ENCODE results near the gene KCNIP1.

The KCNIP1 gene

DNA sequence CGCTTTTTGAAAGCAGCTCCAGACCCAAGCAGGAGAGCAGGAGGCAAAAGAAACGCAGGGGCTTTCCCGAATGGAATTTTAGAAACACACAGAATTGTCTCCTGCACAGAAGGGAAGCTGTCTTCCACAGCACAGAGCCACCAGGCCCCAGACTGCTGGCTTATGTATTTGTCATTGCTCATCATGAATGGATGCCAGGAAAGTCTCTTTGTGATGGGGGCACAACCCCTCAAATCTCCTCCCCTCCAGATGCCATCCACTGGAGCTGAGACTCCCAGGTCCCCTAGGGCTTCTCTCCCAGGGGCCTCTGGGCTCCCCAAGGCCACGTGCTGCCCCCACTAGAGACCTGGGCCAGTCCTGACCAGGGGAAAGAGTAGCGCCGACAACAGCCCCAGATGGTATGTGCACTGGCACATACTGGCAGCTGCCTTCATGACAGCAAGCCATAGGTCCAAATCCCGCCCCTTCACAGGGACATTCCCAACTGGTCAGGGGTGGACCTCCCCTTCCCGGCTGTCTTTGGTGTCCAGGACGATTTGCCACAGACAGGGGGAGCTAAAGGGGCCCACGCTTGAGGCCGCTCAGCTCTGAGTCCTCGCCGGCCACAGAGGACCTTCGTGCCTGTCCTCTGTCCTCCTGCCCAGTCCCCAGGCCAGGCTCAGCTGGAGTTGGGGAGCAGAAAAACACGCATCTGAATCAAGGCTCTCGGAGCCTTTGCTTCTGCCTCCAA lies 127.8 kb downstream of the KCNIP1 start:
- no peak for DNase-seq

DNA sequence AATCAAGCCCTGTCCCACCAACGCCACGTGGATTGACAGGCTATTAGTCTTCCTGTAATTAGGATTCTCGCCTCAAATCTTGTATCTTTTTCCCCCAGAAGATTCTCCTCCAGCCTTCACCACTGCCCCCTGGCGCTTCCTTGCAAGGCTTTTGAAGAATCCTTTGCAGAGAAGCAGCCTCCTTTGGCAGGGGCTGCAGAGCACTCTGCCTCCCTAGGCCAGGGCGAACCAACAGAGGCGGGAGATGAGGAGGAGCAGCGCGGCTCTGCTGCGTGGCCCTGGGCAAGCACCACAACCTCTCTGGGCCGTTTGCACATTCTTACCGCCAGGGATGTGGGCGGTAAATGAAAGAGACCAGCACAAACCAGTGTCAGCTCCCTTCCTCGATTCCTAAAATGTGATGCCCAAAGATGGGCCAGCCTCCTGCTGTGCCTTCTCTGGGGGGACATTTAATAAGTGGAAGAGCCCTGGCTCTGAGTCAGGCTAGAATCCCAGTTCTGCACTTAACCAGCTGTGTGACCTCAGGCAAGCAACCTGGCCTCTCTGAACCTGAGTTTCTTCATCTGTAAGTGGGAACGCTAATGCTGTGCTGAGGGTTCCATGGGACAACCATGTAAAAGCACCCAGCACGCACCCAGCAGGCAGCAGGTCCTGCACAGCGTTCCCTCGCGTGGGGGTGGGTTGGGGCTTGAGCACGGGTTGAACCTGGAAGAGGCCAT lies 128.6 kb downstream of the KCNIP1 start:
- no peak for DNase-seq

DNA sequence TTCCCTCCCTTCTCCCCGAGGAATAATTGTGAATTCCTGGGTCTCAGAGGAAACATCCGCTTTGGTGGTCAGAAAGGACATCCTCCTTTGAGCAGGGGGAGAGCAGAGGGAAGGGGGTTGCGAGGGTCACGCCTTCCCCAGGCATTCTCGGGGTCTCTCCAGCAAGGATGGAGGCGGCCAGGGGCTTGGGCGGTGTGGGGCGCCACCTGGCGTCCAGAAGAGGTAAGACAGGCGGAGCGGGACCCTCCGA lies 129.1 kb downstream of the KCNIP1 start:
- no peak for DNase-seq

DNA sequence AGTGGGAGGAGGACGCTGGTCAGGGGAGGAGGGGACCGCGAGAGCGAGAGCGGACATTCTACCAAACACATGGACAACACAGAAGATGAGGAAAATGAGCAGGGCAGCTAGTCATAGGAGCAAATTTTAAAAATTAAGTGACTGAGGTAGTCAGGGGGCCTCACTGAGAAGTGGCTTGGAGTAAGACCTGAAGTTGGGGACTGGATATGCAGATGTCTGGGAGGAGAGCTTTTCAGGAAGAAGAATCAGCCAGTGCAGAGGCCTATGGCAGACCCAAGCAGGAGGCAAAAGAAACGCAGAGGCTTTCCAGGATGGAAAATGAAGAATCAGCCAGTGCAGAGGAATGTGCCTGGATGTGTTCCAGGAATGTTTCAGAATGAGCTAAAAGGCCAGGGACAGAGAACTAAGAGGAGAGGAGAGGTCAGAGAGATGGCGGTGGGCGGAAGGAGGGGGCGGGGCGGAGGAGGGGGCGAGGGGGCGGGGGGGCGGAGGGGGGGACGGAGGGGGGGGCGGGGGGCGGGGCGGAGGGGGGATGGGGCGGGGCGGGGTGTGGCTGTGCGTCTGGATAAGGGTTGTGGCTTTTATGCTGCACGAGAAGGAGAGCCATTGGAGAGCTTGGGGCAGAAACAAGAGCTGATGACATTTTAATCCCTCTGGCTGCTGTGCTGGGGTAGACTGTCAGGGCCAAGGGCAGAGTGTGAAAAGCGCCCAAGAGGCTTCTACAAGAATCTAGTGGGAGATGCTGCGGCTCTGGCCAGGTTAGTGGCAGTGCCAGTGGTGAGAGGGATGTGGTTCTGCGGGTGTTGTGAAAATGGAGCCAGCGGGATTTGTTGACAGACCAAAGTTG lies 129.6 kb downstream of the KCNIP1 start:
- peak; percentile 68 for DNase-seq

DNA sequence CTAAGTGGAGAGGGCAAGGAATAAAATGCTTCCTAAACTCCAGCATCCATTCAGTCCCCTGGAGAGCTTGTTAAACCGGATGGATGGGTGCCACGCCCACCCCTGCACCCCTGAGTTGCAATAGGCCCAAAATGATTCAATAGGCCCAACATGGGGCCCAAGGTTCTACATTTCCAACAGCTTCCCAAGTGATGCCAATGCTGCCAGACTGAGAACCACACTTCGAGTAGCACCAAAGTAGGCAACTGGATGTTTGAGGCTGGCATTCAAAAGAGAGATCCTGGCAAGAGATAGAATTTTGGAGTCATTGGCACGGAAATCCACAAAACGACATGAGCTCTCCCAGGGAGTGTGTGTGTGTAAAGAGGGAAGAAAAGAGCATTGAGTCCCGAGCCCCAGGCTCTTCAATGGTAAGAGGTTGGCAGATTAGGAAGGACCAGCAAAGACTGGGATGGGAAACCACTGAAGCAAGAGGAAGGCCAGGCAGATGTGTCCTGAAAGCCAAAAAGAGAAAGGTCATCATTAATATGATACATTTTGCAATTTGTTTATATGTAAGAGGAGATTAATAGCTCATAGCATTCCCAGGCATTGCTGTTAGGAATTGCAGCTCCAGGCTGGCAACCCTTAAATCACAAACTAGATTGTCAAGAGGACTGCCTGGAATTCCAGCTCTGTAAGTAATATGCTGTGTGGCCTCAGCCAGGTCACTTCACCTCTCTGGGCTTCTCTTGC lies 130.6 kb downstream of the KCNIP1 start:
- no peak for DNase-seq

DNA sequence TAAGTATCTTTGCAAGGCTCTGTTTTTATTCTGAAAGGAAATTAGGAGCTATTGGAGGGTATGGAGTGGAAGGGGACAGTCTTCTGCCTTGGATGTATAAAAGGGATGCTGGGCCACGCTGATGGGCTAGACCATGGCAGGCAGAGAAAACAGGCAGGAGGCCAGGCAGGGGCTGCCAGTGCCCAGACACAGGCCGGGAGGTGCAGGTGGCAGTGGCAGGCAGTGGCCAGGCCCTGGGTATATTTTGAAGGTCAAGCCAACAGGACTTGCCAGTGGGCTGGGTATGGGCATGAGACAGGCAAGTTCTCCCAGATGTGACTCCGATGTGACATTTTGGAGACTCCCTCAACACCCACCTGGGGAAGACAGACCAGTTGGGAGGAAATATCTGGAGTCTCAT lies 131.9 kb downstream of the KCNIP1 start:
- no peak for DNase-seq

DNA sequence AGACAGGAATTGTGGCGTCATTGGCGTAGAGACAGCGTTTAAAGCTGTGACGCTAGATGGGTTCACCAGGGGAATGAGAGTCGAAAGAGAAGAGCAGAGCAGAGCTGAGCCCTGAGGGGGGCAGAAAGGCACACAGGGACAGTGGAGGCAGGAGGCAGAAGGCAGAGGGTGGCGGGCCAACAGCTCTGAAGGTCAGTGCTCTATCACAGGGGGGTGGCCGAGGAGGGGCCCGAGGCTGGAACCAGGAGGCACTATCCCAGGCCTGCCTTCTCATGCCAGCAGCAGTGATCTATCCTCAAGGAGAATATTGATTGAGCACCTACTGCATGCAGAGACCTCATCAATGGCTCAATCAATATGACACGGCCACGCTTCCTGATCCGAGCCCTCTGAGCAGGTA lies 132.4 kb downstream of the KCNIP1 start:
- no peak for DNase-seq

DNA sequence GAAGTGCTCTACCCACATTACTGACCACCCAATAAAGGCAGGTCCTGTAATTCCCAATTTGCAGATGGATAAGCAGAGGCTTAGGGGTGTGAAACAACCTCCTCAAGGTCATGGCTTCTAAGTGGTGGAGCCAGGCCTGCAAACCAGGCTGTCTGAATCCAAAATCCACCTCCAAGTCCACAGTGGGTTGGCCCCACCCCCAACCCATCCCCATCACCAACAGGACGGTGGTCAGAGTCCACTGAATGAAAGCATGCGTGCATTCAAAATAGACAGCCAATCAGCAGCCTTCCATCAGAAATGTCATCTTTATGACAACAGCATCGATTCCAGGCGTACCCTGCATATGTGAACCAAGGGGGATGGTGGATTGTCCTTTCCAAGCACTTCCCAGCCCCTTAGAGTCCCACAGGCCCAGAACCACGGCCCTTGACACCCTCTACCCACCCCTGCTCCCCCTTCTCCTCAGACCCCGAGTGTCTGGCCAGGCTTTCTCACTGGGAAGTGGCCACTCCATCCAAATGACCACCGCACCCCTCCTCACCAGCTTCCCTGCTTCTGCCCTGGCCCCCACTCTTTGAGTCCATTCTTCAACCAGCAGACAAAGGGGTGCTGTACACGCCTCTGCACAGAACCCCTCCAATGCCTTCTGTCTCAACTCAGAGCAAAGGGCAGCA lies 133.1 kb downstream of the KCNIP1 start:
- no peak for DNase-seq

DNA sequence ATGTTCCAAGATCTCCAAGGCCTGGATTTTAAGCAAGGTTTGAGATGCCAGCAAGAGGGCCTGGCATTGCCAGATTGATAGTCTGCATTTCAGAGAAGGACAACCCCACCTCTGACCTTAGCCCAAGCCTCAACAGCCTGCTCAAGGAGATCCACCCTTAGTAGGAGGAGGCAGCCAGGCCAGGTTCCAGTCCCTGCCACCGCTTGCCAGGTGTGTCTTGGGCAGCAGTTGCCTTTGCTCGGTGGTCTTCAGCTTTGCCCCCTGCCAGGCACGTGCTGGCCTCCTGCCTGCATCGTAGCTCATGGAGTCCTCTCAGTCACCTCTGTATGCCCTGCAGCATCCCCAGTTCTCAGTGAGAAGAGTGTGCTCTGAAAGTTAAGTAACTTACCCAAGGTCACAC lies 134.2 kb downstream of the KCNIP1 start:
- DNase-seq = no peak

DNA sequence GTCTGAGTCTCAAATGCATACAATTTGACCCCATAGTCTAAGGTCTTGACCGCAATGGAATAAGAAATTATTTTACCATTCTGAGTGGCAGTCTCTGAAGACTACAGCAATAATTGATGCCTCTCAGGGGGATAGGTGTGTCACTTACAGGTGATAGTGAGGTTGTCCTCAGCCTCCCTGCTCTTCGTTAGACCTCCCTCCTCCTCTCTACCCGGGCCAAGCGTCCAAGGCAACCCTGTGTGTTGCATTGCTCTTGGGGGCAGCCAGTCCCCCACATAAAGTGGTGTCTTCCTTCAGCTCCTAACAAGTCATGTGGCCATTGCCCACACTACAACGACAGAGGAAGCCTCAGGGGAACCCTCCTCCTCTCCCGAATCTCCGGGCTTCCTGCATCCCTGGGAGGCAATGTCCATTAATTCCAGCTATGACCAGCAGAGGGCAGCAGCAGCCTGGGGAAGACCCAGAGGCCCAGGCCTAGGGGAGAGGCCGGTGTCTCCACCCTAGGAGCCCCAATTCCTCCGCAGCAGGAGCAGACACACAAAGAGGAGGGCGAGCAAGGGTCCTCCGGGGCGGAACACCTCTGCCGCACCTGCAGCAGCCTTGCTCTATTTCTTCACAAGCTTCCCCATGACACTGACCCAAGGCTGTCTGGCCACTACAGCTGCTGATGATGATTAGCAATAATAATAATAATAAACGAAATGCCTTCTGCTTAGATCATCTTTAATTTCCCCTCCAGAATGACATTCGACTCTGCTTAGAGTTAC lies 134.8 kb downstream of the KCNIP1 start:
- peak; percentile 24 for DNase-seq

DNA sequence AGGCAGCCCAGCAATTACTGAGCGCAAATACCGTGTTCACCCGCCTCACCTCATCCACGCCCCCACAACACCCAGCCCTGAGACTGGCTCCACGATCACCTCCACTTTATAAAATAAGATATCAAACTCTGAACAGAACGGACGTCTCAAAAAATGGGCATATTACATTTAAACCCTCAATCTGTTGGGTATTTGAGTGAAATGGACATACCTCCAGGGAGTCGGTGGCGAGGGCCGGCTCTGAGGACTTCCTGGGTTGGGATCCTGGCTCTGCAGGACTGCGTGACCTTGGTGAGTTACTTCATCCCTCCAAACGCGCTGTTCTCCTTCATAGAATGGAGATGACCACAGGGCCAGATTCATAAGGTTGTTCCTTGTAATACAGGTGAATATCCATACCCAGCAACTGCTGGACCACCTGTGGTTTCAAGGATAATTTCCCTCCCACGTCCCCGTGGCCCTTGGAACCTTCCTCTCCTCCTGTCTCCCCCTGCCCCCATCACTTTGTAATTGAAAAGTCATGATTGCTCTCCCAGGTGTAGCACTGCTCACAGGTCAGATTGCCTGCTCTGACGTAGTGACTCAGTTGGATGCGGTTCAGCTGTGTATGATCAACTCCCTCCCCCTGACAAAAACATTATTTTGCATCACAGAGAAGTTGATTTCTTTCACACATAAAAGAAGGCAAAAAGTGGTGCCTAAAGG lies 135.6 kb downstream of the KCNIP1 start:
- DNase-seq = no peak

DNA sequence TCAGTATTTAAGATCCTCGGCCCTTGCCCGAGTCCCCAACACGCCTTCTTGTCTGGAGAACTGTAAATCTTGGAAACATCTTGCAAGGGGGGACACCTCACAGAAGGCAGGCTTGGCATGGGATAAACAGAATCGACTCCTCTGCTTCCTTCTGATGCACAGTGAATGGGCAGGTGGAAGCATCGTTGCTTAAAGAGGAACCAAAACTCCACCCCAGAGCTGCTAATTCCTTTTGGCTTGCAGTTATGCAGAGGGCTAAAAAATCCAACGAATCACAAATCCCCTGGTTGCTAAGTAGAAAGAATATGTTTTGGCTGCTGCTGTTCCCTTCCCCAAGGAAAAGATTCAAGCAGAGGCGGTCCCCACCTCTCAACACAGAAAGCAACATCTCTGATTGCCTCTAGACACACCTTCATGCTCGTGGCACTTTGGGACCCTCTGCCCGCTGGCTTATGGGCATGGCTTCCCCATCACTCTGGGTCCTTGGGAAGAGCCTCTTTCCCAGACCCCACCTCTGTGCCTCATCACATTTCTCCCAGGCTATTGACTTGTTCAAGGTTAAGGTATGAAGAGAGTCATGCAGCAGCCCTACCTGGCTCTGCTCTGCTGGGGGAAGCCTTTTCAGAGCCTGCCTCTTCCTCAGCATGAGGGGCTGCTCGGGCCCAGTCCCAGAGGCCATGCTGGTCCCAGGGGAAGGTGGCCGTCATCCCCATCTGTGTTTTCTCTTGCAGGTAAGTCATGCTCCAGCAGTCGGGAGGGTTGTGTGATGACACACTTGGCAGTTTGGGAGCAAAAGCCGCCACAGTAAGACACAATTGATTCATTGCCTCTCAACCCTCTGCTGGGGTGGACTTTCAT lies 137.1 kb downstream of the KCNIP1 start:
- DNase-seq = no peak

DNA sequence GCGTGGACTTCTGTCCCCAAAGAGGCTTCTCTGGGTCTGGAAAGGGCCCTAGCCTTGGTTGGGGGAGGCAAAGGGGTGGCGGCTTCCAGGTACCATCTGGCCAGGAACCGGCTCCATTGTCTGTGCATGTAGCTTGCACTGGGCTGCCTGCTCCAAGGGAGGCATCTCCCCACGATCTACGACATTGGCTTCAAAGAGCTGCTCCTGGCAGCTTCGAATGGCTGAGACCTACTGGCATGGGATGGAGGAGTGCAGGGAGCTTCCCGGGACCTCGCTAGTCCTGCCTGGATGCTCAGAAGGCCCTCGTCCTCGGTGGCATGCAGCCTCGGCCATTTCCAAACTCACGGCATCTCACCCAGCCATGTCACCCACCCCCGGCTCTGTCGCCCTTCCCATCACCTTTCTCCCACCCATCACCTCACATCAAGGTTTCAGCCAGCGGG lies 137.8 kb downstream of the KCNIP1 start:
- no peak for DNase-seq

DNA sequence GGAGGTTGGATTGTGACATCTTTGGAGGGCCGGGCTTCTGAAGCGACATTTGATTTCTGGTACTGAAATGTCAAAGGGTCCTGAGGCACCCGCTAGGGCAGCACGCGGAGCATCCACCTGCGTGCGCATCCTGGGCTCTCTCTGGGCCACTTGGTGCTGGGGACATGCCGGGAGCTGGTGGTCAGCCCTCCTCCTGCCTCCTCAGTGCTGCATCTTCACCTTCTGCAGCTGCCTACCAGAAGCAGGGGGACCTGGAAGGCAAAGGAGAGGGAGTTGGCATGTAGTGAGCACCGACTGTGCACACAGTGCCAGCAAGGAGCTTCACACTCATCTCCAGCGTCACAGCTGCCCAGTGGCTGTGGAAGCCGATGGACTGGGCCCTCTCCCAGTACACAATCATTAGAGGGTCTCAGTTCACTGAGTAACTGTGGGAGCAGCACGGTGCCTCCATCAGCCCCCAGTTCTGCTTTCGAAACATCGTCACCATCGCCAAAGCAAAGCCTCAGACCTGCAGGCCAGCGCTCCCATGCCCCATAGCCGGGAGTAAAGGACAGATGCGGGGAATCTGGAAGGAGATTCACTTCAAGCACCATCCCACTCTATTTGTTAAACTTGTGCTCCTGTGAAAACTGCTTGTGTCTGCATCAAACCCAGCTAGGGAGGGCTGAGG lies 138.4 kb downstream of the KCNIP1 start:
- no peak for DNase-seq

DNA sequence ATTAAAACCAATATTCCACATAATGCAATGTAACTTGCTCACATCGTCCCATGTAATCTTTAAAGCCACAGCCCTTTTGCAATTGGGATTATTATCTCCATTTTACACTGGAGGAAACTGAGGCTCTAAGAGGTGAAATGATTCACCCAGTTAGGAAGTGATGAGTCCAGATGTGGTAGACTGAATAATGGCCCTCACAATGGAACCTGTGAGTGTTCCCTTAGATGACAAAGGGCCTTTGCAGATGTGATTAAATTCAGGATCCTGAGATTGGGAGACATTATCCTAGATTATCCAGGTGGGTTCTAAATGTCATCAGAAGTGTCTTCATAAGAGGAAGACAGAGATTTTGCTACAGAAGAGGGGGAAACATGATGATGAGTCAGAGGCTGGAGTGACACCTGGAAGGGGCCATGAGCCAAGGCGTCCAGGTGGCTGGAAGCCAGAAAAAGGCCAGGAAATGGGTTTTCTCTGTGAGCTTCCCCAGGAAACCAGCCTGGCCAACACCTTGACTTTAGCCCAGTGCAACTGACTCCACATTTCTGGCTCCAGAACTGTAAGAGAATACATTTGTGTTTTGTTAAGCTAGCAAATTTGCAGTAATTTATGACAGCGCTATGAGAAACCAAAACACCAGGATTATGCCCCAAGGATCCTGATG lies 139.1 kb downstream of the KCNIP1 start:
- DNase-seq = no peak

DNA sequence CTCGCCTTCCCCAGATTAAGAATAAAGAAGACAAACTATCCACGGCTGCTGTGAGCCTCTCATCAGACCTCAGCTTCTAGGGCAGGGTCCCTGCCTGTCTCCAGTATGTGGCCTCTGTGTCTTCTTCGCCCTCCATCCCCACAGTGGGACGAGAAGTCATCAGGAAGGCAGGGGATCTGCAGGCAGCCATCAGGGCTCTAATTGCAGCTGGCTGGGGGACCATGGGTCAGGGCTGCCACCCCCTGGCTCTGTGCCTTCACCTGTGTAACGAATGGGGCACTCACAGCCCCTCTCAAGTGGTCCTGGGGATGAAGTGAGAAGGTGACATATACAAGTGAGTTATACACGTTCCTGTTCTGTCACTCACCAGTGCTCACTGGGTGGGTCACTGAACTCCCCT lies 139.8 kb downstream of the KCNIP1 start:
- no peak for DNase-seq

DNA sequence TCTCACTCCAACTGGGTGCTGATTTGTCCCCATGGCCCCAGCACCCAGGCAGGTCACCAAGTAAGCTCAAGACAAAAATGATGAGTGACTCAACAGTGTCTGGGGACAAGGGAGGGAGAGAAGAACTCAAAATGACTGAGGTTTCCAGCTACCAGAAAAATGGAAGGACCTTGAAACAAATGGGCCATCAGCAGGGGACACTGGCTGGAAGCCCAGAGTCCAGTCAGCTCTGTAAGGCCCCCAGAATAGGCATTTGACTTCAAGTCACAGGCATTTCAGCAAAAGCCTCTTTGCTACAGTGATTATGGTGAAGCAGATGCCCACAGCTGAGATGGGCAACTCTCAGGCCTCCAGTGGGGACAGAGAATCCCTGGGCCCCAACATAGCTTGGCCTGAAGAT lies 140.7 kb downstream of the KCNIP1 start:
- DNase-seq = no peak

DNA sequence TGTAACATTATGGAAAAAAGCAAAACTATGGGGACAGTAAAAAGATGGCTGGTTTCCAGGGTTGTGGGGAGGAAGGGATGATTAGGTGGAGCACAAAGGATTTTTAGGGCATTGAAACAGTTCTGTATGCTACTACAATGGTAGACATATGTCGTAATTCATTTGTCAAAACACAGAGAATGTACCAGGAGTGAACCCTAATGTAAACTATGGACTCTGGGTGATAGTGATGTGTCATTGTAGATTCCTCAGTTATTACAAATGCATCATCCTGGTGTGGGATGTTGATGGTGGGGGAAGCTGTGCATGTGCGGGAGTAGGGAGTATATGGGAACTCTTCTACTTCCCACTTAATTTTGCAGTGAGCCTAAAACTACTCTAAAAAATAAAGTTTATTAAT lies 144.7 kb downstream of the KCNIP1 start:
- DNase-seq = no peak

DNA sequence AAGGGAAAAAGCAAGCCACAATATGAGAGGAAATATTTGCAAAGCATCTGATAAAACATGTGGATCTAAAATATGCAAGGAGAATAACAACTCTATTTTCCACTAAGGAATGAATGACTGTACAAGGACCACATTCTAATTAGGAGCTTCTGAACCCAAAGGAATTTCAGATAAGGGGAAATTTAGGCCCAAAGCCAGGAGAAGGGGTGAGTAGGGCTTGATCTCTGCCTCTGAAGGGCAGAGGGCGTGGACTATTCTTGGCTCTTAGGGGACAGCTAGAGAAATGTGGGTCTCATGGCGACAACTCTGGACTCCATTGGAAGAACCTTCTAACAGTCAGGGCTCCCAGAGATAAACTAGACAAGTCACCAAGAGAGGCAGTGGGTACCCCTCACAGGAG lies 147.0 kb downstream of the KCNIP1 start:
- no peak for DNase-seq

All from DMS79 treated with DMSO at 0.1 percent for 48 hours (cell line).